Measurements from ENCODE around the gene PLIN5.

The PLIN5 gene

GRCh38 chr19:4501691-4502090 is 33.3 kb downstream of the PLIN5 start:
- DNase-seq = no peak
- Histone ChIP-seq H3K36me3 (replicated peaks; ENCODE audit: insufficient read depth, low read length) (no peaks in the 10 kb centered on the region), H3K9me2 (replicated peaks; ENCODE audit: insufficient read depth, low read length) (no peaks in the 10 kb centered on the region), H3F3A (ENCODE audit: insufficient read depth, low read length) (no peaks in the 10 kb centered on the region), H3K4me1 (ENCODE audit: low read length) (no peaks in the 10 kb centered on the region), H3K4me2 (ENCODE audit: low read depth, low read length) (no peak overlapping the region), H3K9me3 (replicated peaks; ENCODE audit: insufficient read depth, low read length) (no peaks in the 10 kb centered on the region), H3K27me3 (replicated peaks; ENCODE audit: insufficient read depth, low read length) (no peaks in the 10 kb centered on the region), H2AFZ (ENCODE audit: low read length) (no peak overlapping the region), H3K79me2 (ENCODE audit: low read length) (no peaks in the 10 kb centered on the region), H3K4me3 (ENCODE audit: low read length) (no peak overlapping the region), H3K9ac (ENCODE audit: low read length) (no peak overlapping the region), H3K27ac (ENCODE audit: low read length) (no peak overlapping the region), H4K20me1 (ENCODE audit: insufficient read depth, low read length) (no peaks in the 10 kb centered on the region)
- no peak for TF ChIP-seq EZH2phosphoT487 (IDR thresholded peaks at IDR 0.05; ENCODE audit: low read length)
- TF ChIP-seq EZH2 (optimal IDR thresholded peaks at IDR 0.05; ENCODE audit: low read depth, low read length) = no peak
- TF ChIP-seq, protein P1, sequence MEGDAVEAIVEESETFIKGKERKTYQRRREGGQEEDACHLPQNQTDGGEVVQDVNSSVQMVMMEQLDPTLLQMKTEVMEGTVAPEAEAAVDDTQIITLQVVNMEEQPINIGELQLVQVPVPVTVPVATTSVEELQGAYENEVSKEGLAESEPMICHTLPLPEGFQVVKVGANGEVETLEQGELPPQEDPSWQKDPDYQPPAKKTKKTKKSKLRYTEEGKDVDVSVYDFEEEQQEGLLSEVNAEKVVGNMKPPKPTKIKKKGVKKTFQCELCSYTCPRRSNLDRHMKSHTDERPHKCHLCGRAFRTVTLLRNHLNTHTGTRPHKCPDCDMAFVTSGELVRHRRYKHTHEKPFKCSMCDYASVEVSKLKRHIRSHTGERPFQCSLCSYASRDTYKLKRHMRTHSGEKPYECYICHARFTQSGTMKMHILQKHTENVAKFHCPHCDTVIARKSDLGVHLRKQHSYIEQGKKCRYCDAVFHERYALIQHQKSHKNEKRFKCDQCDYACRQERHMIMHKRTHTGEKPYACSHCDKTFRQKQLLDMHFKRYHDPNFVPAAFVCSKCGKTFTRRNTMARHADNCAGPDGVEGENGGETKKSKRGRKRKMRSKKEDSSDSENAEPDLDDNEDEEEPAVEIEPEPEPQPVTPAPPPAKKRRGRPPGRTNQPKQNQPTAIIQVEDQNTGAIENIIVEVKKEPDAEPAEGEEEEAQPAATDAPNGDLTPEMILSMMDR (IDR thresholded peaks at IDR 0.05; ENCODE audit: low read length) = no peak

DNA sequence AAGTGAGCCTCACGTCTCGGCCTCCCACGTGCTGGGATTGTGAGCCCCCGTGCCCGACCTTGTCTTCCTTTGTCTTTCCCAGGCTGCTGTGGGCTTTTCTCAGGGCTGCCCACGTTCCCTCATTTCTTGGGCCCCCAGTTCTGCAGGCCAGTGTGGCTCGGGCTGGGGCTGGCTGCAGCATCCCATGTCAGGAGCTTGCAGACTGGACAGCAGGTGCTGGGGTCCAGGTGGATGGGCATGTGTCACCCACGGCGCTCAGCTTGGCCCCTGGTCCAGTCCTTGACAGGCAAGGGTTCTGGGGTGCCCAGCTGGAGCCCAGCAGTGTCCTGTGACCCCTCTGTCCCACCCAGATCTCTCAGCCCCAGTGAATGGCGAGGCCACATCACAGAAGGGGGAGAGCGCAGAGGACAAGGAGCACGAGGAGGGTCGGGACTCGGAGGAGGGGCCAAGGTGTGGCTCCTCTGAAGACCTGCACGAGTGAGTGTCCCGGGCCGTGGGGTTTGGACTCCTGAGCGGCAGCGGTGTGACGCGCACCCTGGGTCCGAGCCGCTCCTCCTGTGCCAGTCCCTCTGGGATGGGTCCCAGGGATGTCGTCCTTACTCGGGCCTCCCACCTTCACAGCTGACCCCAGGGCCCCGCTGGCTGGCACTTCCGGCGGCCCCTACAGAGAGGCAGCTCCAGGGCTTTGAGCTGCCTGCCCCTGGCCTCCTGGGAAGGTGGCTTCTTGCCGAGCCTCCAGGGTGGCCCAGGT is 34.0 kb downstream of the PLIN5 start:
- Histone ChIP-seq H3F3A (ENCODE audit: insufficient read depth, low read length) (no peaks in the 10 kb centered on the region), H3K9ac (ENCODE audit: low read length) (no peak overlapping the region), H3K4me1 (ENCODE audit: low read length) (no peaks in the 10 kb centered on the region), H3K27ac (ENCODE audit: low read length) (no peak overlapping the region), H3K9me2 (replicated peaks; ENCODE audit: insufficient read depth, low read length) (no peaks in the 10 kb centered on the region), H3K4me2 (ENCODE audit: low read depth, low read length) (no peak overlapping the region), H3K9me3 (replicated peaks; ENCODE audit: insufficient read depth, low read length) (no peaks in the 10 kb centered on the region), H2AFZ (ENCODE audit: low read length) (no peak overlapping the region), H4K20me1 (ENCODE audit: insufficient read depth, low read length) (no peaks in the 10 kb centered on the region), H3K27me3 (replicated peaks; ENCODE audit: insufficient read depth, low read length) (no peaks in the 10 kb centered on the region), H3K36me3 (replicated peaks; ENCODE audit: insufficient read depth, low read length) (no peaks in the 10 kb centered on the region), H3K4me3 (ENCODE audit: low read length) (no peak overlapping the region), H3K79me2 (ENCODE audit: low read length) (no peaks in the 10 kb centered on the region)
- DNase-seq = no peak
- TF ChIP-seq EZH2phosphoT487 (IDR thresholded peaks at IDR 0.05; ENCODE audit: low read length) (no peak), EZH2 (optimal IDR thresholded peaks at IDR 0.05; ENCODE audit: low read depth, low read length) (no peak)
- TF ChIP-seq, protein P1 (IDR thresholded peaks at IDR 0.05; ENCODE audit: low read length) = no peak

- no peak overlapping the region for H3K4me2 ChIP-seq (ENCODE audit: low read depth, low read length)
- DNase-seq = no peak
- no peaks in the 10 kb centered on the region for H3K79me2 ChIP-seq (ENCODE audit: low read length)
- TF ChIP-seq EZH2 (optimal IDR thresholded peaks at IDR 0.05; ENCODE audit: low read depth, low read length) (no peak), EZH2phosphoT487 (IDR thresholded peaks at IDR 0.05; ENCODE audit: low read length) (no peak)
- TF ChIP-seq, protein P1 (IDR thresholded peaks at IDR 0.05; ENCODE audit: low read length) = no peak
- no peaks in the 10 kb centered on the region for H3K9me2 ChIP-seq (replicated peaks; ENCODE audit: insufficient read depth, low read length)
- H3K9ac ChIP-seq (ENCODE audit: low read length) = no peak overlapping the region
- H3K27ac ChIP-seq (ENCODE audit: low read length) = no peak overlapping the region
- no peak overlapping the region for H3K4me3 ChIP-seq (ENCODE audit: low read length)
- H3K4me1 ChIP-seq (ENCODE audit: low read length) = no peaks in the 10 kb centered on the region
- no peaks in the 10 kb centered on the region for H4K20me1 ChIP-seq (ENCODE audit: insufficient read depth, low read length)
- H3F3A ChIP-seq (ENCODE audit: insufficient read depth, low read length) = no peaks in the 10 kb centered on the region
- no peaks in the 10 kb centered on the region for H3K36me3 ChIP-seq (replicated peaks; ENCODE audit: insufficient read depth, low read length)
- no peaks in the 10 kb centered on the region for H3K9me3 ChIP-seq (replicated peaks; ENCODE audit: insufficient read depth, low read length)
- no peaks in the 10 kb centered on the region for H3K27me3 ChIP-seq (replicated peaks; ENCODE audit: insufficient read depth, low read length)
- no peak overlapping the region for H2AFZ ChIP-seq (ENCODE audit: low read length)
Observed at GRCh38 chr19:4499855-4500254, 35.2 kb downstream of the PLIN5 start.
